Measurements from ENCODE around the gene FAM8A1.

DNA sequence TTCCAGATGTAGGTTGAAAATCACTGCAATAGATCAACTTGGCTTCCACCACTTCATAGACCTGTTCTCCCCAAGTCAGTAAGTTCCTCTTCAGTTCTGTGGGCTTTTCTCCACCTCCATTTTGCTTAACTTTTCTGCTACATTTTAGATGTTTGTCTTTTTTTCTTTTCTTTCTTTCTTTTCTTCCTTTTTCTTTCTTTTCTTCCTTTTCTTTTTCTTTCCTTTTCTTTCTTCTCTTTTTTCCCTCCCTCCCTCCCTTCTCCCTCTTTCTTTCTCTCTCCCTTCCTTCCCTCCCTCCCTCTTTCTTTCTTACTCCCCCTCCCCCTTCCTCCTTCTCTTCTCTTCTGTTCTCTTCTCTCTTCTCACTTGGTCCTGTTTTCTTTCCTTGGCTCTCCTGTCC is 6.9 kb upstream of the FAM8A1 start:
- TF ChIP-seq RAD21 (IDR thresholded peaks at IDR 0.05; ENCODE audit: low read length) = no peak
- no peak for TF ChIP-seq EP300 (IDR thresholded peaks at IDR 0.05; ENCODE audit: borderline replicate concordance in 1 of 2, low read depth in 1 of 2, low read length in 1 of 2)
- TF ChIP-seq, protein P1, sequence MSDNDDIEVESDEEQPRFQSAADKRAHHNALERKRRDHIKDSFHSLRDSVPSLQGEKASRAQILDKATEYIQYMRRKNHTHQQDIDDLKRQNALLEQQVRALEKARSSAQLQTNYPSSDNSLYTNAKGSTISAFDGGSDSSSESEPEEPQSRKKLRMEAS (IDR thresholded peaks at IDR 0.05; ENCODE audit: low read depth) = no peak
- no peak for TF ChIP-seq EZH2phosphoT487 (IDR thresholded peaks at IDR 0.05; ENCODE audit: borderline replicate concordance, low read depth)
- TF ChIP-seq, protein P2, sequence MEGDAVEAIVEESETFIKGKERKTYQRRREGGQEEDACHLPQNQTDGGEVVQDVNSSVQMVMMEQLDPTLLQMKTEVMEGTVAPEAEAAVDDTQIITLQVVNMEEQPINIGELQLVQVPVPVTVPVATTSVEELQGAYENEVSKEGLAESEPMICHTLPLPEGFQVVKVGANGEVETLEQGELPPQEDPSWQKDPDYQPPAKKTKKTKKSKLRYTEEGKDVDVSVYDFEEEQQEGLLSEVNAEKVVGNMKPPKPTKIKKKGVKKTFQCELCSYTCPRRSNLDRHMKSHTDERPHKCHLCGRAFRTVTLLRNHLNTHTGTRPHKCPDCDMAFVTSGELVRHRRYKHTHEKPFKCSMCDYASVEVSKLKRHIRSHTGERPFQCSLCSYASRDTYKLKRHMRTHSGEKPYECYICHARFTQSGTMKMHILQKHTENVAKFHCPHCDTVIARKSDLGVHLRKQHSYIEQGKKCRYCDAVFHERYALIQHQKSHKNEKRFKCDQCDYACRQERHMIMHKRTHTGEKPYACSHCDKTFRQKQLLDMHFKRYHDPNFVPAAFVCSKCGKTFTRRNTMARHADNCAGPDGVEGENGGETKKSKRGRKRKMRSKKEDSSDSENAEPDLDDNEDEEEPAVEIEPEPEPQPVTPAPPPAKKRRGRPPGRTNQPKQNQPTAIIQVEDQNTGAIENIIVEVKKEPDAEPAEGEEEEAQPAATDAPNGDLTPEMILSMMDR (IDR thresholded peaks at IDR 0.05) = no peak
- no peak for TF ChIP-seq POLR2AphosphoS5 (IDR thresholded peaks at IDR 0.05; ENCODE audit: low read depth, low read length)
- no peak for TF ChIP-seq TEAD4 (IDR thresholded peaks at IDR 0.05; ENCODE audit: borderline replicate concordance, insufficient read depth)
- no peak for TF ChIP-seq FOXM1 (IDR thresholded peaks at IDR 0.05; ENCODE audit: low read depth)
- TF ChIP-seq, protein P3, sequence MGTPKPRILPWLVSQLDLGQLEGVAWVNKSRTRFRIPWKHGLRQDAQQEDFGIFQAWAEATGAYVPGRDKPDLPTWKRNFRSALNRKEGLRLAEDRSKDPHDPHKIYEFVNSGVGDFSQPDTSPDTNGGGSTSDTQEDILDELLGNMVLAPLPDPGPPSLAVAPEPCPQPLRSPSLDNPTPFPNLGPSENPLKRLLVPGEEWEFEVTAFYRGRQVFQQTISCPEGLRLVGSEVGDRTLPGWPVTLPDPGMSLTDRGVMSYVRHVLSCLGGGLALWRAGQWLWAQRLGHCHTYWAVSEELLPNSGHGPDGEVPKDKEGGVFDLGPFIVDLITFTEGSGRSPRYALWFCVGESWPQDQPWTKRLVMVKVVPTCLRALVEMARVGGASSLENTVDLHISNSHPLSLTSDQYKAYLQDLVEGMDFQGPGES (IDR thresholded peaks at IDR 0.05; ENCODE audit: low read depth, low read length) = no peak
- no peak for TF ChIP-seq RCOR1 (IDR thresholded peaks at IDR 0.05; ENCODE audit: low read length)
- TF ChIP-seq, protein P4, sequence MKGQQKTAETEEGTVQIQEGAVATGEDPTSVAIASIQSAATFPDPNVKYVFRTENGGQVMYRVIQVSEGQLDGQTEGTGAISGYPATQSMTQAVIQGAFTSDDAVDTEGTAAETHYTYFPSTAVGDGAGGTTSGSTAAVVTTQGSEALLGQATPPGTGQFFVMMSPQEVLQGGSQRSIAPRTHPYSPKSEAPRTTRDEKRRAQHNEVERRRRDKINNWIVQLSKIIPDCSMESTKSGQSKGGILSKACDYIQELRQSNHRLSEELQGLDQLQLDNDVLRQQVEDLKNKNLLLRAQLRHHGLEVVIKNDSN (IDR thresholded peaks at IDR 0.05; ENCODE audit: borderline replicate concordance, low read depth) = no peak
- TF ChIP-seq, protein P5, sequence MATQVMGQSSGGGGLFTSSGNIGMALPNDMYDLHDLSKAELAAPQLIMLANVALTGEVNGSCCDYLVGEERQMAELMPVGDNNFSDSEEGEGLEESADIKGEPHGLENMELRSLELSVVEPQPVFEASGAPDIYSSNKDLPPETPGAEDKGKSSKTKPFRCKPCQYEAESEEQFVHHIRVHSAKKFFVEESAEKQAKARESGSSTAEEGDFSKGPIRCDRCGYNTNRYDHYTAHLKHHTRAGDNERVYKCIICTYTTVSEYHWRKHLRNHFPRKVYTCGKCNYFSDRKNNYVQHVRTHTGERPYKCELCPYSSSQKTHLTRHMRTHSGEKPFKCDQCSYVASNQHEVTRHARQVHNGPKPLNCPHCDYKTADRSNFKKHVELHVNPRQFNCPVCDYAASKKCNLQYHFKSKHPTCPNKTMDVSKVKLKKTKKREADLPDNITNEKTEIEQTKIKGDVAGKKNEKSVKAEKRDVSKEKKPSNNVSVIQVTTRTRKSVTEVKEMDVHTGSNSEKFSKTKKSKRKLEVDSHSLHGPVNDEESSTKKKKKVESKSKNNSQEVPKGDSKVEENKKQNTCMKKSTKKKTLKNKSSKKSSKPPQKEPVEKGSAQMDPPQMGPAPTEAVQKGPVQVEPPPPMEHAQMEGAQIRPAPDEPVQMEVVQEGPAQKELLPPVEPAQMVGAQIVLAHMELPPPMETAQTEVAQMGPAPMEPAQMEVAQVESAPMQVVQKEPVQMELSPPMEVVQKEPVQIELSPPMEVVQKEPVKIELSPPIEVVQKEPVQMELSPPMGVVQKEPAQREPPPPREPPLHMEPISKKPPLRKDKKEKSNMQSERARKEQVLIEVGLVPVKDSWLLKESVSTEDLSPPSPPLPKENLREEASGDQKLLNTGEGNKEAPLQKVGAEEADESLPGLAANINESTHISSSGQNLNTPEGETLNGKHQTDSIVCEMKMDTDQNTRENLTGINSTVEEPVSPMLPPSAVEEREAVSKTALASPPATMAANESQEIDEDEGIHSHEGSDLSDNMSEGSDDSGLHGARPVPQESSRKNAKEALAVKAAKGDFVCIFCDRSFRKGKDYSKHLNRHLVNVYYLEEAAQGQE (IDR thresholded peaks at IDR 0.05; ENCODE audit: low read depth, low read length) = no peak
- no peak for TF ChIP-seq SIN3A (IDR thresholded peaks at IDR 0.05; ENCODE audit: borderline replicate concordance, low read depth, low read length)

Measured in SK-N-SH (cell line).